ENCODE results near the gene MED9.

DNA sequence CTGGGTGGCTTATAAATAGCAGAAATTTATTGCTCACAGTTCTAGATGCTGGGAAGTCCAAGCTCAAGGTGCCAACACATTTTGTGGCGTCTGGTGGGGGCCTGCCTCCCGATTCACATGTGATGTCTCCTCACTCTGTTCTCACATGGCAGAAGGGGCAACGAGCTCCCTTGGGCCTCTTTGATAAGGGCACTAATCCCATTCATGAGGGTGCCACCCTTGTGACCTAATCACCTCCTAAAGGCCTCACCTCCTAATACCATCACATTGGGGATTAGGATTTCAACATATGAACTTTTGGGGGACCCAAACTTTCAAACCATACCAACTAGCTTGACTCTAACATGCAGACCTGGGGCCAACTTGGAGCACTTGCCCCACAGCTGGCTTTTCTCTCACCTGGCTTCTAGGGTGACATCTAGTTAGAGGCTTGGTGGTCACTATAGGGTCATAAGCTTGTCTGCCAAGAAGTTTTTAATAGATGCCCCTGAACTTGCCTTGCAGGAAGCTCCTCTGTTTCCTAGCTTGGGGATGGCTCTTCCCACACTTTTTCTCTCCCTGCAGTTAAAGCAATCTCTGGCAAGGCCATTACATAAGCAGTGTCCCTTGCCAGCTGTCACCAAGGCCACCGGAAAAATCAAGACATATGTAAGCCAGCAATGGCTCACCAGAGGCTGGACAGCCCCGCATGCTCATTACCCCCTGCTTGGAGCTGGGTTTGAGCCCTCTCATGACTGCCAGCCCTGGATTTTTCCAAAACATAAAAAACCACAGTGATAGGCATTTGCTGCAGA lies 8.4 kb upstream of the MED9 start:
- TF ChIP-seq, protein P1, sequence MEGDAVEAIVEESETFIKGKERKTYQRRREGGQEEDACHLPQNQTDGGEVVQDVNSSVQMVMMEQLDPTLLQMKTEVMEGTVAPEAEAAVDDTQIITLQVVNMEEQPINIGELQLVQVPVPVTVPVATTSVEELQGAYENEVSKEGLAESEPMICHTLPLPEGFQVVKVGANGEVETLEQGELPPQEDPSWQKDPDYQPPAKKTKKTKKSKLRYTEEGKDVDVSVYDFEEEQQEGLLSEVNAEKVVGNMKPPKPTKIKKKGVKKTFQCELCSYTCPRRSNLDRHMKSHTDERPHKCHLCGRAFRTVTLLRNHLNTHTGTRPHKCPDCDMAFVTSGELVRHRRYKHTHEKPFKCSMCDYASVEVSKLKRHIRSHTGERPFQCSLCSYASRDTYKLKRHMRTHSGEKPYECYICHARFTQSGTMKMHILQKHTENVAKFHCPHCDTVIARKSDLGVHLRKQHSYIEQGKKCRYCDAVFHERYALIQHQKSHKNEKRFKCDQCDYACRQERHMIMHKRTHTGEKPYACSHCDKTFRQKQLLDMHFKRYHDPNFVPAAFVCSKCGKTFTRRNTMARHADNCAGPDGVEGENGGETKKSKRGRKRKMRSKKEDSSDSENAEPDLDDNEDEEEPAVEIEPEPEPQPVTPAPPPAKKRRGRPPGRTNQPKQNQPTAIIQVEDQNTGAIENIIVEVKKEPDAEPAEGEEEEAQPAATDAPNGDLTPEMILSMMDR (conservative IDR thresholded peaks at IDR 0.05; ENCODE audit: low read length), result no peak
- TF ChIP-seq EZH2phosphoT487 (IDR thresholded peaks at IDR 0.05; ENCODE audit: borderline replicate concordance, low read depth, low read length), result no peak

Measured in OCI-LY7 (cell line).